A673 (cell line): Measurements from ENCODE around the gene MYL3.
"Not testable (repeated sequence)": the region's sequence is repeated elsewhere in the genome, so short reads cannot be mapped to it uniquely, and the experiment has no call there.

Source experiments
- CTCF ChIP-seq: fragments of 300-800, 200-600 bp; sonication (generic); conservative IDR thresholded peaks from 2 replicates; pipeline ENCODE4 v1.5.1; 2017; ENCODE audit warnings: low read depth, mild to moderate bottlenecking, antibody characterized with exemption, low read length, moderate library complexity, mixed read lengths
- EZH2 ChIP-seq: fragments of 200-600 bp; sonication (generic); IDR thresholded peaks from 2 replicates; pipeline ENCODE4 v1.6.1; 2017; ENCODE audit warnings: borderline replicate concordance, low read depth, mild to moderate bottlenecking, mixed read lengths, antibody characterized with exemption, low read length; ENCODE audit not compliant: poor library complexity, severe bottlenecking

- not testable (repeated sequence) for TF ChIP-seq CTCF, EZH2
These were observed 54.5 kb downstream of the MYL3 start for GRCh38 chr3:46808766-46809165.
